AG09309 (cell line): Measurements from ENCODE around the gene CMIP.

Experiments
- DNase-seq: peaks from one replicate; pipeline ENCODE4 v3.0.0-alpha.2; 2010; ENCODE audit warnings: low read depth
- H3K4me3 ChIP-seq: 2 replicates; pipeline ENCODE4 v1.5.1; 2011; ENCODE audit warnings: mild to moderate bottlenecking, low read depth, low read length, moderate library complexity; ENCODE audit not compliant: control insufficient read depth
- TF ChIP-seq, protein P1 (sequence below): IDR thresholded peaks from 2 replicates; pipeline ENCODE4 v1.5.1; 2011; ENCODE audit warnings: mild to moderate bottlenecking, low read depth, low read length, inconsistent platforms; ENCODE audit not compliant: insufficient read depth, control insufficient read depth; ENCODE audit errors: missing control alignments

The CMIP gene

GRCh38 chr16:81546781-81547180 is 102.2 kb downstream of the CMIP start:
- TF ChIP-seq, protein P1, sequence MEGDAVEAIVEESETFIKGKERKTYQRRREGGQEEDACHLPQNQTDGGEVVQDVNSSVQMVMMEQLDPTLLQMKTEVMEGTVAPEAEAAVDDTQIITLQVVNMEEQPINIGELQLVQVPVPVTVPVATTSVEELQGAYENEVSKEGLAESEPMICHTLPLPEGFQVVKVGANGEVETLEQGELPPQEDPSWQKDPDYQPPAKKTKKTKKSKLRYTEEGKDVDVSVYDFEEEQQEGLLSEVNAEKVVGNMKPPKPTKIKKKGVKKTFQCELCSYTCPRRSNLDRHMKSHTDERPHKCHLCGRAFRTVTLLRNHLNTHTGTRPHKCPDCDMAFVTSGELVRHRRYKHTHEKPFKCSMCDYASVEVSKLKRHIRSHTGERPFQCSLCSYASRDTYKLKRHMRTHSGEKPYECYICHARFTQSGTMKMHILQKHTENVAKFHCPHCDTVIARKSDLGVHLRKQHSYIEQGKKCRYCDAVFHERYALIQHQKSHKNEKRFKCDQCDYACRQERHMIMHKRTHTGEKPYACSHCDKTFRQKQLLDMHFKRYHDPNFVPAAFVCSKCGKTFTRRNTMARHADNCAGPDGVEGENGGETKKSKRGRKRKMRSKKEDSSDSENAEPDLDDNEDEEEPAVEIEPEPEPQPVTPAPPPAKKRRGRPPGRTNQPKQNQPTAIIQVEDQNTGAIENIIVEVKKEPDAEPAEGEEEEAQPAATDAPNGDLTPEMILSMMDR, result no peak
- no peak for DNase-seq
- no peak overlapping the region for H3K4me3 ChIP-seq

DNA sequence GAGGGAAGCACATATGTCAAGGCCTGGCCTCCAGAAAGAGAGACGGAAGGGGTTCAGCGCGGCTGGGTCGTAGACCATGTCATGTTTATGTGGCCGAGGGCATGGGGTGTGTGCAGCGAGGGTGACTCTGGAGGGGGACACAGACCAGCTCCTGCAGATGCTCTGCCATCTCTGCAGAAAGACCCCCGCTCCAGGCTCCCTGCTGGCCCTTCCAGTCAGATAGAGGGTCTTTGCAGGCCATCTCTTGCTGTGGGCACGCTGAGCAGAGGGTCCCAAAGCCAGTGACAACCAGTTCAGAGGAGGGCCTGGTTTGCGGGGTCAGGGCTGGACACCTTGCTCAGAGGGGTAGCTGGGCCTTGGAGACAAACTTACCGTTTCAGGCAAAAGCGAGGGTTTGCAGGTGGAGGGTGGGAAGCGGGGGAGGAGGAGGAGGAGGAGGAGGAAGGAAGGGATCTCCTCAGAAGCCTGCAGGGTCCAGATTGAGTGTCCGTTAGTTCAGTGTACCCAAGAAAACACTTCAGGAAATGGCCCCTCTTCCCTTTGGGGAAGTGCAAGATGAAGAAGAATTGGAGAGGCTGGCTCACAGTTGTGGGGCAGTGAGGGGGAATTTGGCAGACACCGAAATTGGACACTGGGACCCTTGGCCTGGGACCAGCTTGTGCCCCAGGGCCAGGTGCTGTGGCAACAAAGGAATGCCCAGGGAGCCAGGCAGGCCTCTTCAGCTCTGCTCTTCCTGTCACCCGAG is 102.8 kb downstream of the CMIP start:
- TF ChIP-seq, protein P1, result no peak
- no peak for DNase-seq

GRCh38 chr16:81547939-81548216 is 103.3 kb downstream of the CMIP start:
- no peak overlapping the region for H3K4me3 ChIP-seq
- TF ChIP-seq, protein P1, result no peak
- no peak for DNase-seq

More for the DNA sequence above, 102.8 kb downstream of the CMIP start:
- no peak overlapping the region for H3K4me3 ChIP-seq

DNA sequence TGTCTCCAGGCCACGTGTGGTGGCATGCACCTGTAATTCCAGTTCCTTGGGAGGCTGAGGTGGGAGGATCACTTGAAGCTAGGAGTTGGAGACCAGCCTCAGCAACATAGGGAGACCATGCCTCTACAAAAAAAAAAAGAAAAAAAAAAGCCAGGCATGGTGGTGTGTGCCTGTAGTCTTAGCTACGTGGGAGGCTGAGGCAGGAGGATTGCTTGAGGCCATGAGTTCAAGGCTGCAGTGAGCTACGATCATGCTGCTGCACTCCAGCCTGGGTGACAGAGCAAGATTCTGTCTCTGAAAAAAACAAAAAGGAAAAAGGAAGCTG is 103.9 kb downstream of the CMIP start:
- TF ChIP-seq, protein P1, result no peak
- DNase-seq, result no peak
- no peak overlapping the region for H3K4me3 ChIP-seq

DNA sequence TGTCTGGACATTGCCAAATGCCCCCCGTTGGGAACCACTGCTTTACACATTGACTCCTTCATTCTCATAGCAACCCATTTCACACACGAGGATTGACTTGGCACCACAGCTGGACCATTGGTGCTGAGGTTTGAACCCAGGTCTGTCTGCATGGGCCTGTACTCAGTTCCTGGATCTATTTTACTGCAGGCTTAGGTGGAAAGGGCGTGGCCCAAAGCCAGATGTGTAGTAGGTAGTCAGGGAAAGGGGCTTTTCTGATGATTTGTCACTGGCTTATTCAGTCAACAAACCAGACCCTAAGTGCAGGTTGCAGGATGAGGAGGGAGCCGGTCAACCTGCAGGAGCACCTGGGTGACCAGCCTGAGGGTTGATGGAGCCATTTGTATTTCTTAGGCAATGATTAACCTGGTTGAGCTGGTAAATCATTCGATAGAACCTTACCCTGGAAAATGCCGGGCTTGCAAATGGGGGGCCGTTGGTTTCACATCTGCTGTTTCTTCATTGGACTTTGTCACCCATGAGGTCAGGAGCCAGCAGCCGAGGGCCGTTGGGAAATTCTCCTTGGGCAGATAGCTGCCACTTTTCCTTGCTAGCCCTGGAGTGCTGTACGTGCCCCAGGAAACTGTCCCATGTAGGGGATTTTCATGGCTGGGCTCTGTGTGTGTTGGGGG is 104.4 kb downstream of the CMIP start:
- TF ChIP-seq, protein P1, result no peak
- no peak overlapping the region for H3K4me3 ChIP-seq
- DNase-seq, result no peak

- no peak for DNase-seq
Observed at GRCh38 chr16:81549547-81550431, 105.2 kb downstream of the CMIP start.

More at GRCh38 chr16:81549547-81550431, 105.2 kb downstream of the CMIP start:
- H3K4me3 ChIP-seq, result no peak overlapping the region
- TF ChIP-seq, protein P1, result no peak
